Stimulated activated CD8-positive, alpha-beta memory T cell treated with anti-CD3 and anti-CD28 coated beads, Interleukin-7, amount 100 ng/mL, for 4 hours (primary cell): ENCODE data around the gene MT1E.
"Not testable (repeated sequence)": the region's sequence is repeated elsewhere in the genome, so short reads cannot be mapped to it uniquely, and the experiment has no call there.

Source experiments
- DNase-seq, 2 donors: peaks; one replicate each; pipeline ENCODE4 v3.0.0-alpha.2; 2020; ENCODE audit warnings: low read depth in 2 of 2

The MT1E gene

GRCh38 chr16:56625140-56625942 lies at the start of gene MT1E:
MT1E (plus strand) TSS chr16:56625781; CDS start chr16:56625852, 71 bp downstream.
- DNase-seq: no peak

- peak; percentile 62 to 76 for DNase-seq
These were observed 48.8 kb upstream of the MT1E start for GRCh38 chr16:56576585-56577299.

GRCh38 chr16:56577300-56577625 lies 48.3 kb upstream of the MT1E start:
- DNase-seq: no peak

GRCh38 chr16:56580391-56581048 lies 45.1 kb upstream of the MT1E start:
- no peak for DNase-seq

- DNase-seq: not testable (repeated sequence)
These were observed 42.7 kb upstream of the MT1E start for GRCh38 chr16:56582911-56583310.

- DNase-seq: no peak
These were observed 42.0 kb upstream of the MT1E start for GRCh38 chr16:56583351-56584168.

- DNase-seq: no peak
These were observed 41.3 kb upstream of the MT1E start for GRCh38 chr16:56584276-56584675.

GRCh38 chr16:56588781-56589140 lies 36.8 kb upstream of the MT1E start:
- no peak for DNase-seq

- DNase-seq: peak in 1 of 2 donors; percentile 30
These were observed 36.2 kb upstream of the MT1E start, which contains the start of gene MT3 for GRCh38 chr16:56589141-56590039. MT3 (plus strand) TSS chr16:56589528; CDS start chr16:56589591, 63 bp downstream.

- DNase-seq: no peak
These were observed 34.1 kb upstream of the MT1E start for GRCh38 chr16:56591377-56592060.

GRCh38 chr16:56593573-56594291 lies 31.8 kb upstream of the MT1E start:
- DNase-seq: no peak

GRCh38 chr16:56594292-56594619 lies 31.3 kb upstream of the MT1E start:
- DNase-seq: no peak

- DNase-seq: no peak
These were observed 25.1 kb upstream of the MT1E start for GRCh38 chr16:56600398-56600999.

- no peak for DNase-seq
These were observed 24.3 kb upstream of the MT1E start for GRCh38 chr16:56601325-56601724.

- no peak for DNase-seq
These were observed 22.0 kb upstream of the MT1E start for GRCh38 chr16:56603589-56603988.

- no peak for DNase-seq
These were observed 20.6 kb upstream of the MT1E start for GRCh38 chr16:56604966-56605365.

- DNase-seq: no peak
These were observed 20.1 kb upstream of the MT1E start for GRCh38 chr16:56605475-56605874.

GRCh38 chr16:56606071-56606475 lies 19.5 kb upstream of the MT1E start:
- DNase-seq: no peak

- no peak for DNase-seq
These were observed 19.0 kb upstream of the MT1E start for GRCh38 chr16:56606476-56607108.
